ENCODE measurements around the gene EXT2. TPM values are rescaled to one million over a fixed set of nuclear protein-coding genes. Genes with fewer than 3 reads are reported as not detected.
A peak's percentile ranks its signal among the peaks of the same experiment; 100 is the strongest.

Gene EXT2
- total and polyA plus RNA-seq, 11 donors = 12.6 to 41.9 (median 31.9) TPM

- no peaks in the 10 kb centered on the region for H3K27me3 ChIP-seq
- peaks cover 15 to 59% (median 37%) of the 10 kb centered on the region in 12 donors for H3K4me1 ChIP-seq
- H3K4me3 ChIP-seq = no peak overlapping the region
- peaks cover 0 to 51% (median 41%) of the 10 kb centered on the region in 9 donors for H3K36me3 ChIP-seq
- 34 to 67% (median 50%) methylated on average over 3 of the region's 3 CpGs for WGBS, 4 donors
- DNase-seq (no peak), ATAC-seq (peak in 3 of 4 donors; percentile 31 to 47 (median 36))
- no peaks in the 10 kb centered on the region for H3K9me3 ChIP-seq
- TF ChIP-seq CTCF (IDR thresholded peaks at IDR 0.05) (no peak), POLR2A (IDR thresholded peaks at IDR 0.05) (no peak)
- H3K27ac ChIP-seq = peak overlapping the region in 2 of 12 donors; percentile 15 to 18
- intact Hi-C loops (cut with DNase I) = loop anchor here in 2 of 10 donors (10.0 kb wide), 1 partner anchor 168 kb away; no protein-coding TSS in a partner anchor
These were observed 20.9 kb downstream of the EXT2 start for GRCh38 chr11:44116234-44116830.

GRCh38 chr11:44120169-44120568 lies 24.7 kb downstream of the EXT2 start:
- Histone ChIP-seq H3K9me3 (no peaks in the 10 kb centered on the region), H3K27me3 (no peaks in the 10 kb centered on the region), H3K4me1 (peaks cover 5 to 37% (median 21%) of the 10 kb centered on the region in 12 donors), H3K4me3 (no peak overlapping the region), H3K36me3 (peaks cover 0 to 56% (median 34%) of the 10 kb centered on the region in 9 donors), H3K27ac (no peak overlapping the region)
- TF ChIP-seq CTCF (IDR thresholded peaks at IDR 0.05) (peak in 11 of 12 donors; percentile 33 to 66 (median 52)), POLR2A (IDR thresholded peaks at IDR 0.05) (no peak)
- 31 to 59% (median 50%) methylated on average over 5 of the region's 5 CpGs for WGBS, 4 donors
- DNase-seq (peak in 4 of 5 donors; percentile 23 to 39 (median 36)), ATAC-seq (peak; percentile 48 to 82 (median 74))
- intact Hi-C loops (cut with DNase I) = loop anchor here in 1 of 10 donors (10.0 kb wide), 1 partner anchor 585 kb away; no protein-coding TSS in a partner anchor

GRCh38 chr11:44125598-44125997 lies 30.1 kb downstream of the EXT2 start:
- Histone ChIP-seq H3K4me1 (peaks cover 0 to 25% (median under 1%) of the 10 kb centered on the region in 12 donors), H3K4me3 (no peak overlapping the region), H3K9me3 (no peaks in the 10 kb centered on the region), H3K36me3 (peaks cover 0 to 84% (median 62%) of the 10 kb centered on the region in 9 donors), H3K27me3 (no peaks in the 10 kb centered on the region), H3K27ac (no peak overlapping the region)
- DNase-seq (no peak), ATAC-seq (peak in 3 of 4 donors; percentile 23 to 82 (median 61))
- TF ChIP-seq POLR2A (IDR thresholded peaks at IDR 0.05) = no peak
- TF ChIP-seq CTCF (IDR thresholded peaks at IDR 0.05) = no peak
- intact Hi-C loops (cut with DNase I) = loop anchor here in 1 of 10 donors (10.0 kb wide), 1 partner anchor 579 kb away; no protein-coding TSS in a partner anchor
- 37 to 45% (median 41%) methylated on average over 4 of the region's 4 CpGs for WGBS, 4 donors

- TF ChIP-seq POLR2A (IDR thresholded peaks at IDR 0.05) = no peak
- TF ChIP-seq CTCF (IDR thresholded peaks at IDR 0.05) = no peak
- Histone ChIP-seq H3K4me3 (no peak overlapping the region), H3K27ac (no peak overlapping the region), H3K27me3 (no peaks in the 10 kb centered on the region), H3K4me1 (peaks cover 0 to 18% (median 0%) of the 10 kb centered on the region in 12 donors), H3K36me3 (peaks cover 0 to 91% (median 63%) of the 10 kb centered on the region in 9 donors), H3K9me3 (no peaks in the 10 kb centered on the region)
- no peak for DNase-seq
- intact Hi-C loops (cut with DNase I) = loop anchor here in 1 of 10 donors (10.0 kb wide), 1 partner anchor 578 kb away; no protein-coding TSS in a partner anchor
- no peak for ATAC-seq
- WGBS, 4 donors = 90 to 98% (median 94%) methylated on average over 2 of the region's 2 CpGs
These were observed 30.8 kb downstream of the EXT2 start for GRCh38 chr11:44126304-44126703.
